GM13977 (cell line): ENCODE measurements around the gene MAML1.

Source experiments
- DNase-seq: peaks from one replicate; pipeline ENCODE4 v3.0.0; 2012; ENCODE audit warnings: low spot score
- in situ Hi-C: fragments of 300-500 bp; cut with MboI; formaldehyde crosslinking; loops from one replicate; pipeline ENCODE4 v1.12.0; 2022; ENCODE audit warnings: low sequenced_read_pairs, low pct_unique_long_range_greater_than_20kb, mixed read lengths, inconsistent platforms; ENCODE audit not compliant: unreplicated experiment
- TF ChIP-seq, protein P1 (sequence below): IDR thresholded peaks from 2 replicates; pipeline ENCODE4 v1.5.1; 2012; ENCODE audit warnings: mild to moderate bottlenecking, control low read depth; ENCODE audit not compliant: insufficient read depth; ENCODE audit errors: extremely low read depth, missing control alignments

MAML1 gene

DNA sequence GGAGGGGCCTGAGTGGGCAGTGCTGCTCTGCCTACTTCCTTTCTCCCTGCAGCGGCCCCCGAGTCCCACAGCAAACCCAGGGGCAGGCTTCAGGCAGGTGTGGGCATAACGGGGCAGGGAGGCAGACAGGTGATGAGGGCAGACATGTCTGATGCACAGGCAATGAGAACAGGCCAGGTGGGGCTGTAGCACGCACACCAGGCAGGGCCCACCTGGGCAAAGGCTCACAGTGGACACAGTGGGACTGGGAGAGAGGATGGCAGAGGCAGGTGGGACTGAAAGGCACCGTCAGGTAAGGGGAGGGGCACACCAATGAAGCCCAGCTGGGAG lies 67.0 kb downstream of the MAML1 start:
- in situ Hi-C loops, result loop anchor here (10.0 kb wide), 1 partner anchor 105 kb away; the partner anchor contains the start of gene TBC1D9B
- TF ChIP-seq, protein P1, sequence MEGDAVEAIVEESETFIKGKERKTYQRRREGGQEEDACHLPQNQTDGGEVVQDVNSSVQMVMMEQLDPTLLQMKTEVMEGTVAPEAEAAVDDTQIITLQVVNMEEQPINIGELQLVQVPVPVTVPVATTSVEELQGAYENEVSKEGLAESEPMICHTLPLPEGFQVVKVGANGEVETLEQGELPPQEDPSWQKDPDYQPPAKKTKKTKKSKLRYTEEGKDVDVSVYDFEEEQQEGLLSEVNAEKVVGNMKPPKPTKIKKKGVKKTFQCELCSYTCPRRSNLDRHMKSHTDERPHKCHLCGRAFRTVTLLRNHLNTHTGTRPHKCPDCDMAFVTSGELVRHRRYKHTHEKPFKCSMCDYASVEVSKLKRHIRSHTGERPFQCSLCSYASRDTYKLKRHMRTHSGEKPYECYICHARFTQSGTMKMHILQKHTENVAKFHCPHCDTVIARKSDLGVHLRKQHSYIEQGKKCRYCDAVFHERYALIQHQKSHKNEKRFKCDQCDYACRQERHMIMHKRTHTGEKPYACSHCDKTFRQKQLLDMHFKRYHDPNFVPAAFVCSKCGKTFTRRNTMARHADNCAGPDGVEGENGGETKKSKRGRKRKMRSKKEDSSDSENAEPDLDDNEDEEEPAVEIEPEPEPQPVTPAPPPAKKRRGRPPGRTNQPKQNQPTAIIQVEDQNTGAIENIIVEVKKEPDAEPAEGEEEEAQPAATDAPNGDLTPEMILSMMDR, result no peak

DNA sequence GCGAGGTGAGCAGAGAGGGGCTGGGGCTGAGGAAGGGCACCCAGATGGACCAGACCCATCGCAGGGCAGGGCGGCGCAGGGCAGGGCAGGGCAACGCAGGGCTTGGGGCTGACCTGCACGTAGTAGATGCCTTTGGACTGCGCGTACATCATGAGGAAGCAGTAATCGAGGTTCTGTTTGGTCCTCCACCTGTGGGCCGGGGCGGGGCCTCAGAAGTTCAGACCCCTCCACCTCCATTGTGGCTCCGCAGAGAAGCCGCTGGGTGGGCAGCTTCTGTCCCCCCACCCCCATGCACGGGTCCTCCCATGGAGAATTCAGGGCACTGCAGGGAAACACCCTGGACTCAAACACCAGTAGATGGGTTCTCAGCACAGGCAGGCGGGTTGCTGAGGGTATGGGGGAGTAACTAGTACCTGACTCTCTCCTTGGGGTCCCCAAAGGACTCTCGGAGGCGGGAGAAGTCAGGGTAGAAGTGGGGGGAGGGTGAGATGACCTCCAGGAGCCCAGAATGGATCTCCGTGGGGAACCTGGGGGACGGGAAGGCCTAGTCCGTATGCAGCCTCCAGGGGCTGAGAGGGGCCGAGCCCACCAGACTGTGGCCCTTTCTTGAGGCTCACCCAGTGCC lies 67.6 kb downstream of the MAML1 start:
- TF ChIP-seq, protein P1, result no peak
- in situ Hi-C loops, result no loop called here

More for the DNA sequence above, 67.0 kb downstream of the MAML1 start:
- DNase-seq, result no peak

DNA sequence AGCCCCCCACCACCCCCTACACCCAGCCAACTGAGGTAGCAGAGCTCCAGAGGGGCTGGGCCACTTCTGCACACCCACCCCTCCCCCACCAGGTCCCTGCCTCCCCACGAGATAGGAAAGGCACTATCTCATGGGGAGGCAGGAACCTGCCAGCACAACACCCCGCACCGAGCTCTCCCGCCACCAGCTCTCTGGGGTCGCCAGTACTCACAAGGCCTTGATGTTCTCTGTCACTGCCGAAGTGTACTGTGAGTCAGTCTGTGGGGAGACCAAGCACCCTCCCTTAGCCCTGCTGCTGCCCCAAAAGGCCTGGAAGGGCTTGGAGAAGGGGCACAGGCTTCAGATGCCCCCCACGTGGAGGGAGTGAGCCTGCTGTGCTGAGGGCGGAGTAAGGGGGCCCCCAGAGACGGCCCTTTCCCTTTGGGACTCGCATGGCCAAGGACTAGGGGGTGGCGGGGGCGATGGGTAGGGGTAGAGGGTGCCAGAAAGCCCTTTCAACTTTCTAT lies 68.1 kb downstream of the MAML1 start:
- in situ Hi-C loops, result no loop called here
- TF ChIP-seq, protein P1, result no peak
- no peak for DNase-seq

More for the DNA sequence above, 67.6 kb downstream of the MAML1 start:
- no peak for DNase-seq

DNA sequence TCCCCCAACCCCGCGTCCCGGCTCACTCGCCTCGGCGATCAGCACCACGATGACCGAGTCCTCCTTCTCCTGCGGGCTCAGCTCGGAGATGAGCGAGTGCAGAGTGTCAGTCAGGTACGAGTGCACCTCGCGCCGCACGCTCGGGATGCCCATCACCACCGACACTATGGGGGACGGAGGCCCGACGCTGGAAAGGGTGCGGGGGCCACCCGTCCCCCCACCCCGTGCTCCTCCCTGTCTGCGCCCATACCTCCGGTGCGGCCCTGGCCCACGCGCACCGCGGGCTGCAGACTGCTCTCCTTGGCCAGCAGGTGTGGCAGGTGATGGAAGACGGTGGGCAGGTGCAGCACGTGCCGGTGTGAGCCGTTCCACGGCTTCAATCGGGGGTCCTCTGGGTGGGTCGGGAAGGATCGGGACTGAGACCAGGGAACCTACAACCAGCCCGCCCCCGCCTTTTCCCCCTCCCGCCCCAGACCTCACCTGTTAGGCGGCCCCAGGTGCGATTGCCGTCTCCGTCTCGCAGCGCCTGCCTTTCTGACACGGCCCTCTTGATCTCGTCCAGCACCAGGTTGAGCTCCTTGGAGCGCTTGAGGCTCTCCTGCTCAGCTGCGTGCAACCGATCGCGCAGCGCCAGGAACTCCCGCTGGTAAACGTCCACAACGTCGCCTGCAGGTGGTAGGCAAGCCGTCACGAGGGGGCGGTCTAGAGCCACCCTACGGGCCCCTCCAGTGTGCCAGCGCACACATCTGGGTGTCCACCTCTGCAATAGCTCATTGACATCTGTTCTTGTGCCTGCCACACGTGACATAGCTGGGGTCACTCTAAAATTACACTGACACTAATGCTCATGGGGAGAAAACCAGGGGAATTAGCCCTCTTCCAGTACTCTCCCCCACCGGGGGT lies 68.9 kb downstream of the MAML1 start:
- TF ChIP-seq, protein P1, result peak; percentile 76
- DNase-seq, result peak; percentile 87
- in situ Hi-C loops, result no loop called here

DNA sequence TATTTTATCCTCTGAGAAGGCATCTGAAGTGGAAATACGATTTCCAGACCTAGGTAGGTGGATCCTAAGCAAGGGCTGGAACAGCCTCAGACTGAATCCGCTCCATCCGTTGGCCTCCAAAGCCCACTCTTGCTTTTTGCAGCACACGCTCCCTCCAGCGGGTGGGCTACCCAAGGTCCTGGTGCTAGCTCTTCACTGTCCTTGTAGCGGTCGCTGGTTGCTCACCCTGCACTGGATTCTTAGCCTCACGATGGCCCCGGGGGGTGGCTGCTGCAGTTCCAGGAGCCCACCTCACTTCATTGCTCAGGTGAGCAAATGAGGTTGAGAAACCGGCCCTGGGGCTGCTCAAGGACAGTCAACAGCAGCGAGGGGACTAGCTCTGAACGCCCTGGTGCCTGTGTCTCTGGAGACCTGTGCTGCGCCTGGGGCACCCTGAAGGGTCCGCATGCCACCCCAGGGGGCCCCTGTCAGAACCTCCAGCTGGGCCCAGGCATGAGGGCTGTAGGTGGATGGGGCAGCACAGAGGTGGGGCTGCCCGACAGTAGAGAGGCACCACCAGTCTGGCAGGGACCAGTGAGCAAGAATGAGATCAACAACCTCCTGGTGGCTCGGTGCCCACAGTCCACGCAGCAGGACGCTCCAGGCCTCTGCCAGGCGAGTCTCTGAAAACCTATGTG lies 69.7 kb downstream of the MAML1 start:
- no peak for DNase-seq
- in situ Hi-C loops, result no loop called here
- TF ChIP-seq, protein P1, result no peak

DNA sequence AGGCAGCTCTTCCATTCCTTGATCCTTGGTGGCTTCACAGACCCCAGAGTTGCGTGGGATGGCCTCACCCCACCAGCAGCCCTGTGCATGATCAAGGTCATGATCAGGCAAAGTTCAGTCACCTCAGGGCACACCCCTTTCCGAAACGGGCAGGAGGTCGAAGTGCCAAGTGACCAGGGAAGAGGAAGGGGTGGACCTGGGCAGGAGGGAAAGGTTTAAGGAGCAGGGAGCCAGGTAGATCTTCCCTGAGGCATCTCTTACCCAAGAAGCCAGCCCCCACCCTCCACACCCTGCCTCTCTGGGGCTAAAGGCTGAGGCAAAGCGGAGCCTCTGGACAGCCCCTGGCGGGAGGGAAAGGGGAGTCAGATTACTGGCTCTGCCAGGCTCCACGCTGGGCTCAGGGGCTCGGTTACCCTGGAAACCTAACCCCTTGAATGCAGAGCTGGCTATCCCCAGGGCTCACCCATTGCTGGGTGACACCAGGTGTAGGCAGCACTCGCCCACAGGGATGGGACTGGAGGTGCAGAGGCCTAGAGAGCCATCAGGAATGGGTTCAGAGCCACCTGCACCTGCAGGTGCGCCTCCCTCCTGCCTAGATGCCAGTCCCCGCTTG lies 70.4 kb downstream of the MAML1 start:
- TF ChIP-seq, protein P1, result no peak
- DNase-seq, result no peak
- in situ Hi-C loops, result no loop called here
